DND-41 (cell line): ENCODE data around the gene NT5C1A.

Experiments
- CTCF ChIP-seq: IDR thresholded peaks from 2 replicates; pipeline ENCODE4 v1.5.1; 2012; ENCODE audit warnings: borderline replicate concordance, low read length, moderate library complexity, mild to moderate bottlenecking; ENCODE audit not compliant: poor library complexity, severe bottlenecking; ENCODE audit errors: extremely low read depth
- EZH2 ChIP-seq: IDR thresholded peaks from 3 replicates; pipeline ENCODE4 v1.6.1; 2012; ENCODE audit warnings: borderline replicate concordance, low read depth, mild to moderate bottlenecking, moderate library complexity, low read length, inconsistent platforms; ENCODE audit not compliant: severe bottlenecking

- TF ChIP-seq CTCF = no peak
- TF ChIP-seq EZH2 = no peak
Observed at GRCh38 chr1:39681999-39682398, 10.1 kb upstream of the NT5C1A start.
